Measurements from ENCODE around the gene RGS12.
"Not testable (repeated sequence)": the region's sequence is repeated elsewhere in the genome, so short reads cannot be mapped to it uniquely, and the experiment has no call there.

RGS12 gene

DNA sequence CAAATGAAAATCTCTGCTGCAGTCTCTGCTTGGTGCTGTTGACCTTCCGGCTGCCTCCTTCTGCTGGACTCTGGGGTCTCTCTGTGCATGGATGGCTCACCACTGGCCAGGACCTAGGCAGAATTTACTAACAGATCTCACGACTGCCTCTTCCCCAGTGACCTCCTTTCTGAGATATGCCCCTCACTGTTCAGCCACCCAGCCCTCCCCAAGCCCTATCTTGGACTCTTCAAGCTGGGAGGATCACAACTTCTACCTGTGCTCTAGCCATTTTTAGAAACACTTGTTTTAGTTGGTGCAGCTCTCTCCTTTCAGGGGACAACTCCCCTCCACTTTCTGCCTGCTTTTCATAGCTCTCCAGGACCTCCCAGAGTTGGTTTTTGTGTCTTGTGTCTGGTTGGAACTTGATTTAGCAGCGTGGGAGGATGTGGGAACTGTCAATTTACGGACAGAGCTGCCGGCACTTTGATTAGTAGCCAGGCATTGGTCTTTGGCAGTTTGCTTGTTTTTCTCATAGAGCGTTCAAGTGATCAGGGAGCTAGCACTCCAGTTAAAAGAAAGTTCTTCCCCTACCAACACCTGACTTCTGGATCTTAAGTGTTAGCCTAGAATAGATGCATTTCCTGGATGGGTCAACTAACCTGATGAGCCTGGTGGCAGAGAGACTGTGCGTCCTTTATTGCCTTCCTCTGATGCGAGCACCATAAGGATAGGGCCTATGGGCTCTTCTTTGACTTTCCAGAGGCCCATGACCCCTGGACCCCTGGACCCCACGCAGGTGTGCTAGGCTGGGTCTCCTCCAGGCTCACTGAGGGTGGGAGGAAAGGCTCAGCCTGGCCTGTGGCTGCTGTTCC, 6.5 kb downstream of the RGS12 start:
- no peak overlapping the region for H3K18ac ChIP-seq (ENCODE audit: low read length)
- H3K4me1 ChIP-seq (ENCODE audit: control insufficient read depth, low read depth, low read length): no peaks in the 10 kb centered on the region
- no CpG with 5 or more reads among the region's 9 CpGs for WGBS (ENCODE audit: extremely low coverage, insufficient coverage, low lambda C conversion rate)

DNA sequence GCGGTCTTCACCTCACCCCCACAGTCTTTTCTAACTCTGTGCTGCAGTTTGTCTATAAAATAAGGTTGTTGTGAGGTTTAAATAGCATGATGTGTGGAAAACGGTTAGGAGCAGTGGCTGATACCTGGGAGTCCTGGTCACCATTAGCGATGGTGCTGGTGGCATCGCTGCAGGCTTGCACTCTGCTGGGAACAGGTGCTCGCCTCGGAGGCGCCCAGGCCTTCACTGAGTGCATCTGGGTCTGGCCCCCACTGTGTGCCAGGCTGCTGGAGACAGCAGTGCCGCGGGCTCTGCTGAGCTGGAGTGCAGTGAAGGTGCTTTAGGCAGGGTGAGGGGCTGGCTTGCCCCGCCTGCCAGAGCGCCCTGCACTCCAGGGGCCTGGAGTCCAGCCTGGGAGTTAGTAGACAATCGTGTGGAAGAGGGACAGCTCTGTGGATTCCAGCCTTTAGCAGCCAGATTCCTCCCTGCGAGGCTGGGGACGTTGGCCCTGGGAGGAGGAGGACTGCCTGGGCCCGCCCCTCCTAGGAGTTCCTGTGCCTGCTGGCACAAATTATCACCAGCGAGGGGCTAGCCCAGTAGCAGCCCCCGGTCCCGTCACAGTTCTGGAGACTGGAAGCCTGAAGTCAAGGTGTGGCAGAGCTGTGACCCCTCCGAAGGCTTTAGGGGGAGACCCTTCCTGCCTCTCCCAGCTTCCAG, 7.3 kb downstream of the RGS12 start:
- Histone ChIP-seq H2BK120ac (ENCODE audit: low read depth, low read length) (no peak overlapping the region), H3K18ac (ENCODE audit: low read length) (no peak overlapping the region), H3K4me1 (ENCODE audit: control insufficient read depth, low read depth, low read length) (no peaks in the 10 kb centered on the region), H2BK15ac (replicated peaks; ENCODE audit: low read depth) (no peak overlapping the region), H3K79me2 (ENCODE audit: control insufficient read depth, insufficient read depth, low read length) (peaks cover 3% of the 10 kb centered on the region), H2BK5ac (ENCODE audit: low read length) (no peak overlapping the region), H3K27me3 (ENCODE audit: insufficient read depth, low read length, poor library complexity) (no peaks in the 10 kb centered on the region), H2AK5ac (ENCODE audit: low read length) (no peak overlapping the region), H3K4ac (ENCODE audit: low read depth, low read length) (no peak overlapping the region), H3K9ac (ENCODE audit: low read length) (no peak overlapping the region), H3K4me2 (ENCODE audit: low read length) (no peak overlapping the region), H3K56ac (ENCODE audit: low read length) (no peak overlapping the region), H3K27ac (ENCODE audit: low read depth, low read length) (no peak overlapping the region), H3K4me3 (ENCODE audit: low read length) (no peak overlapping the region), H3K23ac (ENCODE audit: low read length) (no peak overlapping the region), H3K79me1 (ENCODE audit: low read length) (peaks cover 20% of the 10 kb centered on the region), H4K5ac (ENCODE audit: low read length) (no peak overlapping the region), H4K8ac (ENCODE audit: low read depth, low read length) (no peak overlapping the region), H3K36me3 (ENCODE audit: control insufficient read depth, insufficient read depth, low read length) (no peaks in the 10 kb centered on the region)
- peak; percentile 34 for DNase-seq
- WGBS (ENCODE audit: extremely low coverage, insufficient coverage, low lambda C conversion rate): no CpG with 5 or more reads among the region's 19 CpGs

More for the DNA sequence above, 6.5 kb downstream of the RGS12 start:
- Histone ChIP-seq H3K27me3 (ENCODE audit: insufficient read depth, low read length, poor library complexity) (no peaks in the 10 kb centered on the region), H3K79me2 (ENCODE audit: control insufficient read depth, insufficient read depth, low read length) (peaks cover 3% of the 10 kb centered on the region), H3K56ac (ENCODE audit: low read length) (no peak overlapping the region), H3K9ac (ENCODE audit: low read length) (no peak overlapping the region), H3K4me2 (ENCODE audit: low read length) (no peak overlapping the region), H3K27ac (ENCODE audit: low read depth, low read length) (no peak overlapping the region), H3K4ac (ENCODE audit: low read depth, low read length) (no peak overlapping the region), H2BK5ac (ENCODE audit: low read length) (no peak overlapping the region), H4K8ac (ENCODE audit: low read depth, low read length) (no peak overlapping the region), H4K5ac (ENCODE audit: low read length) (no peak overlapping the region), H3K23ac (ENCODE audit: low read length) (no peak overlapping the region), H3K36me3 (ENCODE audit: control insufficient read depth, insufficient read depth, low read length) (no peaks in the 10 kb centered on the region), H2BK15ac (replicated peaks; ENCODE audit: low read depth) (no peak overlapping the region), H3K79me1 (ENCODE audit: low read length) (peaks cover 18% of the 10 kb centered on the region), H2AK5ac (ENCODE audit: low read length) (no peak overlapping the region), H2BK120ac (ENCODE audit: low read depth, low read length) (no peak overlapping the region), H3K4me3 (ENCODE audit: low read length) (no peak overlapping the region)
- no peak for DNase-seq

DNA sequence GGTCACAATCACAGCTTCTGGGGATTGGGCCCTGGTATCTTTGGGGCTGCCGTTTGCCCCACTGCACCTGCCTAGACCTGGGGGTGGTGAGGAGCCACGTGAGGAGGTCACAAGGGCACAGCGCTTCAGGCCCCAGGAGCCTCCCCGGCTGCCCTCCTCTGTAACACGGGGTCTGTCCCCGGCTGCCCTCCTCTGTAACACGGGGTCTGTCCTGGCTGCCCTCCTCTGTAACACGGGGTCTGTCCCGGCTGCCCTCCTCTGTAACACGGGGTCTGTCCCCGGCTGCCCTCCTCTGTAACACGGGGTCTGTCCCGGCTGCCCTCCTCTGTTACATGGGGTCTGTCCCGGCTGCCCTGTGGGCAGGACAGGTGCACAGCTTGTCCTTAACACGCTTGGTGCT, 8.1 kb downstream of the RGS12 start:
- not testable (repeated sequence) for H2BK15ac ChIP-seq (replicated peaks; ENCODE audit: low read depth); H3K36me3 ChIP-seq (ENCODE audit: control insufficient read depth, insufficient read depth, low read length); H2BK120ac ChIP-seq (ENCODE audit: low read depth, low read length); H3K4me2 ChIP-seq (ENCODE audit: low read length); H3K79me2 ChIP-seq (ENCODE audit: control insufficient read depth, insufficient read depth, low read length); H3K4me1 ChIP-seq (ENCODE audit: control insufficient read depth, low read depth, low read length); H4K5ac ChIP-seq (ENCODE audit: low read length); H3K9ac ChIP-seq (ENCODE audit: low read length); H3K56ac ChIP-seq (ENCODE audit: low read length); H3K27ac ChIP-seq (ENCODE audit: low read depth, low read length); H3K4me3 ChIP-seq (ENCODE audit: low read length); H3K27me3 ChIP-seq (ENCODE audit: insufficient read depth, low read length, poor library complexity); H2AK5ac ChIP-seq (ENCODE audit: low read length); DNase-seq; H2BK5ac ChIP-seq (ENCODE audit: low read length); H3K4ac ChIP-seq (ENCODE audit: low read depth, low read length); H3K23ac ChIP-seq (ENCODE audit: low read length); H4K8ac ChIP-seq (ENCODE audit: low read depth, low read length); H3K18ac ChIP-seq (ENCODE audit: low read length)
- no CpG with 5 or more reads among the region's 15 CpGs for WGBS (ENCODE audit: extremely low coverage, insufficient coverage, low lambda C conversion rate)
- H3K79me1 ChIP-seq (ENCODE audit: low read length): peaks cover 25% of the 10 kb centered on the region

DNA sequence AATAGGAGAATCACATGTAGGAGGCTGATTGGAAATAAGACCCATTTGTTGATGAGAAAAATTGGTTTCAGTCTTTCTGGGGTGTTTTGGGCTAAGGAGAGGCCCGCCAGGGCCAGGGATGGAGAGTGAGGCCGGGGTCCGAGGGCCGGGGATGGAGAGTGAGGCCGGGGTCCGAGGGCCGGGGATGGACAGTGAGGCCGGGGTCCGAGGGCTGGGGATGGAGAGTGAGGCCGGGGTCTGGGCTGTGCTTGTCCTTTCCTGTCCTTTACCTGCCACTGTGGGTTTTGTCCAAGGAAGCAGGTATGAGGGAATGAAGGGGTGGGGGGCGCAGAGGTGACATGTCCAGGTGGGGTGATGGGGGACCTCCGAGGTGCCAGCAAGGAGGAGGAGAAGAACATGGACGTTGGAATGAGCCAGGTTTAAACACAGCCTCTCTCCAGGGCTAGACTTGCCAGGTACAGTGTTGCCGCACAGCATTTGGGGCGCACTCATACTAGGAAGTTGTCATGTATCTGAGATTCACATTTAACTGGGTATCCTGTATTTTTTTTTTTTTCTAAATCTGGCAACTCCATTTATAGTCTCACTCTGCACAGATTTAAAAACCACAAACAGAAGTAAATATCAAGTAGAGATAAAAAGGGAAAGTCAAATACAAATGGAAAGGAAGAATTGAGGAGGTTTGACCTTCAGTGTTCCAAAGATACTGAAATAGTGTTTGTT, 8.8 kb downstream of the RGS12 start:
- no peak overlapping the region for H2BK120ac ChIP-seq (ENCODE audit: low read depth, low read length)
- no peak overlapping the region for H2BK15ac ChIP-seq (replicated peaks; ENCODE audit: low read depth)
- H3K18ac ChIP-seq (ENCODE audit: low read length): no peak overlapping the region
- H2BK5ac ChIP-seq (ENCODE audit: low read length): no peak overlapping the region
- no peak overlapping the region for H3K4me2 ChIP-seq (ENCODE audit: low read length)
- no peak overlapping the region for H2AK5ac ChIP-seq (ENCODE audit: low read length)
- no peaks in the 10 kb centered on the region for H3K4me1 ChIP-seq (ENCODE audit: control insufficient read depth, low read depth, low read length)
- peaks cover 25% of the 10 kb centered on the region for H3K79me1 ChIP-seq (ENCODE audit: low read length)
- no peak overlapping the region for H4K8ac ChIP-seq (ENCODE audit: low read depth, low read length)
- H3K9ac ChIP-seq (ENCODE audit: low read length): no peak overlapping the region
- no peak overlapping the region for H3K56ac ChIP-seq (ENCODE audit: low read length)
- H3K4me3 ChIP-seq (ENCODE audit: low read length): no peak overlapping the region
- no peak for DNase-seq
- no peak overlapping the region for H4K5ac ChIP-seq (ENCODE audit: low read length)
- no CpG with 5 or more reads among the region's 15 CpGs for WGBS (ENCODE audit: extremely low coverage, insufficient coverage, low lambda C conversion rate)
- no peaks in the 10 kb centered on the region for H3K27me3 ChIP-seq (ENCODE audit: insufficient read depth, low read length, poor library complexity)
- no peak overlapping the region for H3K27ac ChIP-seq (ENCODE audit: low read depth, low read length)
- H3K36me3 ChIP-seq (ENCODE audit: control insufficient read depth, insufficient read depth, low read length): no peaks in the 10 kb centered on the region
- peaks cover 3% of the 10 kb centered on the region for H3K79me2 ChIP-seq (ENCODE audit: control insufficient read depth, insufficient read depth, low read length)
- no peak overlapping the region for H3K4ac ChIP-seq (ENCODE audit: low read depth, low read length)
- H3K23ac ChIP-seq (ENCODE audit: low read length): no peak overlapping the region

DNA sequence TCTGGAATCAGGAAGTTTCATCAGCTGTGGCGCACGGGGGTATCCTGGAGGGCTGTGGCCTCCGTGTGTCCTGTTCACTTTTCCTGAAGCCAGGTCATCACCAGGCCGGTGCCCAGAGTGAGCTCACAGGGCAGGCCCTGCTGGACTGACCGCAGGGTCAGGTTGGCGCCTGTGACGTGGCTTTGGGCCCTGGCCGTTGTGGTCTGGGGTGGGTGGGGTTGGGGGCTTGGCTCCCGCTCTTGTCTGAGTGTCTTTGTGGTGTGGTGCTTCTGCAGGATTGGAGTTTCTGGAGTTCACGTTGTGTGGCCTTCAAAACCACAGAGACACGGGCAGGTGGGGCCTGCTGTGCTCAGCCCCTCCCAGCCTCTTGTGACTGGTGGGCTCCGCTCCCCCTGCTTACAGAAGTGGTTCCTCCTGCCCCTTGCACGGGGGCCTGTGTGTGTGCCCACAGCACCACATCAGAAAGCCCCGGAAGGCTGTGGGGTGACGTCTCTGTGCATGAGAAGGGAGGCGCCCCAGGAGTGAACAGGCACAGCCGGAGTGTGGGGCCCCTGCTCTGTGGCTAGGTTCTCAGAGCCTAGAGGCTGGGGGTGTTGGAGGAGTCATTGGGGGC, 9.5 kb downstream of the RGS12 start:
- Histone ChIP-seq H3K4me1 (ENCODE audit: control insufficient read depth, low read depth, low read length) (no peaks in the 10 kb centered on the region), H3K27ac (ENCODE audit: low read depth, low read length) (no peak overlapping the region), H3K27me3 (ENCODE audit: insufficient read depth, low read length, poor library complexity) (no peaks in the 10 kb centered on the region), H4K5ac (ENCODE audit: low read length) (no peak overlapping the region), H2BK120ac (ENCODE audit: low read depth, low read length) (no peak overlapping the region), H3K23ac (ENCODE audit: low read length) (no peak overlapping the region), H3K9ac (ENCODE audit: low read length) (no peak overlapping the region), H3K79me2 (ENCODE audit: control insufficient read depth, insufficient read depth, low read length) (peaks cover 3% of the 10 kb centered on the region), H3K4me3 (ENCODE audit: low read length) (no peak overlapping the region), H2BK15ac (replicated peaks; ENCODE audit: low read depth) (no peak overlapping the region), H3K79me1 (ENCODE audit: low read length) (peaks cover 24% of the 10 kb centered on the region), H4K8ac (ENCODE audit: low read depth, low read length) (no peak overlapping the region), H2BK5ac (ENCODE audit: low read length) (no peak overlapping the region), H3K4ac (ENCODE audit: low read depth, low read length) (no peak overlapping the region), H3K36me3 (ENCODE audit: control insufficient read depth, insufficient read depth, low read length) (no peaks in the 10 kb centered on the region), H2AK5ac (ENCODE audit: low read length) (no peak overlapping the region), H3K4me2 (ENCODE audit: low read length) (no peak overlapping the region), H3K18ac (ENCODE audit: low read length) (no peak overlapping the region), H3K56ac (ENCODE audit: low read length) (no peak overlapping the region)
- no peak for DNase-seq
- no CpG with 5 or more reads among the region's 17 CpGs for WGBS (ENCODE audit: extremely low coverage, insufficient coverage, low lambda C conversion rate)
